Fibroblast of lung (primary cell): ENCODE results near the gene PCDHGA10. TPM values are rescaled to one million over a fixed set of nuclear protein-coding genes. Genes with fewer than 3 reads are reported as not detected.
A peak's percentile ranks its signal among the peaks of the same experiment; 100 is the strongest.
"Not testable (repeated sequence)": the region's sequence is repeated elsewhere in the genome, so short reads cannot be mapped to it uniquely, and the experiment has no call there.

Experiments used
- DNase-seq, 2 donors: peaks; one replicate each; pipeline versions ENCODE4 v3.0.0 to v3.0.0-alpha.2; 2010; ENCODE audit warnings: low read depth in 2 of 2
- H2AFZ ChIP-seq: 2 replicates; pipeline ENCODE4 v1.5.1; 2012; ENCODE audit warnings: low read length, control low read depth, inconsistent platforms
- H3K27ac ChIP-seq: 2 replicates; pipeline ENCODE4 v1.5.1; 2011; ENCODE audit warnings: low read length, control low read depth; ENCODE audit not compliant: insufficient read depth
- H3K27me3 ChIP-seq: 2 replicates; pipeline ENCODE4 v1.5.1; 2011; ENCODE audit warnings: mild to moderate bottlenecking, low read length; ENCODE audit not compliant: control insufficient read depth, insufficient read depth
- H3K36me3 ChIP-seq: 2 replicates; pipeline ENCODE4 v1.5.1; 2011; ENCODE audit warnings: low read length; ENCODE audit not compliant: control insufficient read depth, insufficient read depth
- H3K4me1 ChIP-seq: 2 replicates; pipeline ENCODE4 v1.5.1; 2011; ENCODE audit warnings: low read length; ENCODE audit not compliant: control insufficient read depth, insufficient read depth; ENCODE audit errors: extremely low read depth
- H3K4me2 ChIP-seq: 2 replicates; pipeline ENCODE4 v1.5.1; 2011; ENCODE audit warnings: low read length, control low read depth; ENCODE audit not compliant: insufficient read depth; ENCODE audit errors: extremely low read depth
- H3K4me3 ChIP-seq, 4 experiments: fragments of 200-600 bp in 1 of 4; sonication (generic) in 1 of 4; replicated peaks in 1 of 4; 2 replicates each; pipeline ENCODE4 v1.5.1; 2011 to 2016; ENCODE audit warnings: low read length in 4 of 4, low read depth in 3 of 4, mild to moderate bottlenecking in 3 of 4, control low read depth in 2 of 4, inconsistent platforms in 1 of 4, mixed read lengths in 1 of 4; ENCODE audit not compliant: insufficient read depth in 1 of 4; ENCODE audit errors: control extremely low read depth in 1 of 4
- H3K79me2 ChIP-seq: 2 replicates; pipeline ENCODE4 v1.5.1; 2012; ENCODE audit warnings: mild to moderate bottlenecking, low read length, inconsistent platforms; ENCODE audit not compliant: control insufficient read depth, insufficient read depth
- H3K9ac ChIP-seq: 2 replicates; pipeline ENCODE4 v1.5.1; 2011; ENCODE audit warnings: mild to moderate bottlenecking, low read length, control low read depth; ENCODE audit not compliant: insufficient read depth
- H3K9me3 ChIP-seq: 2 replicates; pipeline ENCODE4 v1.5.1; 2012; ENCODE audit warnings: low read depth, low read length; ENCODE audit not compliant: control insufficient read depth, insufficient read depth
- H4K20me1 ChIP-seq: 2 replicates; pipeline ENCODE4 v1.5.1; 2011; ENCODE audit warnings: low read length; ENCODE audit not compliant: control insufficient read depth, insufficient read depth; ENCODE audit errors: extremely low read depth
- EZH2 ChIP-seq: IDR thresholded peaks from 2 replicates; pipeline ENCODE4 v1.5.1; 2012; ENCODE audit warnings: low read length, control low read depth, mild to moderate bottlenecking; ENCODE audit errors: missing control alignments
- polyA plus RNA-seq, 2 donors: library from polyadenylated mRNA; depleted of rRNA in 1 of 2; stranded (reverse) in 1 of 2; unstranded in 1 of 2; fragments of >200 nt; gene quantifications; 2 replicates each; pipeline ENCODE4 v1.2.1, GENCODE V29; 2011 to 2012; ENCODE audit warnings: missing spikeins in 1 of 2
- total RNA-seq: library from RNA; depleted of rRNA; stranded (reverse); fragments of >200 nt; gene quantifications from 2 replicates; pipeline ENCODE4 v1.2.1, GENCODE V29; 2014
- TF ChIP-seq, protein P1 (sequence below), 2 donors: IDR thresholded peaks in 1 of 2; conservative IDR thresholded peaks in 1 of 2; 1 replicate in 1 of 2; 2 replicates in 1 of 2; pipeline ENCODE4 v1.5.1; 2011 to 2012; ENCODE audit warnings: low read length in 2 of 2, control low read depth in 1 of 2, inconsistent platforms in 1 of 2, low read depth in 1 of 2, mild to moderate bottlenecking in 1 of 2

The PCDHGA10 gene
- total and polyA plus RNA-seq, 2 donors (not counting 1 experiment from before 2014, with no cell fraction given) = 3.8 to 10.2 TPM

DNA sequence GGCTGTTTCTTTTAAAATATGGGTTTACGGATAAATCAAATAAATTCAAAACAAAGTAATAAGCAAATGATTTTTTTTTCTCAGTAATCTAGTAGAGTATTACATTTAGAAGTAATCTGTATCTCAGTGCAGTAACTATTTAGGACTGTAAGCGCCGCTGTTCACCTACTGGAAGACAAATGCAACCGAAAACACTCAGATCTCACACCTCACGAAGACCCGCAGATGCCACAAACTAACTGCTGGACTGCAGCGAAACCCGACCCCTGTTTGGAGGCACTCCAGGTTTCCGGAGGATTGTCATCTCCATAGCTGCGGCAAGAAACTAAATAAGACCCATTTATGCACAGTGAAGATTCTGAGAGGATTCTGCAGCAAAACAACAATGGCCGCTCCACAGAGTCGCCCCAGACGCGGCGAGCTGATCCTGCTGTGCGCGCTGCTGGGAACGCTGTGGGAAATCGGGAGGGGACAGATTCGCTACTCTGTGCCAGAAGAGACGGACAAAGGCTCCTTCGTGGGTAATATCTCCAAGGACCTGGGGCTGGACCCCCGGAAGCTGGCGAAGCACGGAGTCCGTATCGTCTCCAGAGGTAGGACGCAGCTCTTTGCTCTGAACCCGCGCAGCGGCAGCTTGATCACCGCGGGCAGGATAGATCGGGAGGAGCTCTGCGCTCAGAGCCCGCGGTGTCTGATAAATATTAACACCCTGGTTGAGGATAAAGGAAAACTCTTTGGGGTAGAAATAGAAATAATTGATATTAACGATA, 20.2 kb upstream of the PCDHGA10 start, which contains the start of gene PCDHGA8:
PCDHGA8 (plus strand) TSS at position 205 of the 770 bp plus-strand sequence; CDS start at position 386, 181 bp downstream.
- H3K27me3 ChIP-seq = no peaks in the 10 kb centered on the region
- TF ChIP-seq, protein P1, sequence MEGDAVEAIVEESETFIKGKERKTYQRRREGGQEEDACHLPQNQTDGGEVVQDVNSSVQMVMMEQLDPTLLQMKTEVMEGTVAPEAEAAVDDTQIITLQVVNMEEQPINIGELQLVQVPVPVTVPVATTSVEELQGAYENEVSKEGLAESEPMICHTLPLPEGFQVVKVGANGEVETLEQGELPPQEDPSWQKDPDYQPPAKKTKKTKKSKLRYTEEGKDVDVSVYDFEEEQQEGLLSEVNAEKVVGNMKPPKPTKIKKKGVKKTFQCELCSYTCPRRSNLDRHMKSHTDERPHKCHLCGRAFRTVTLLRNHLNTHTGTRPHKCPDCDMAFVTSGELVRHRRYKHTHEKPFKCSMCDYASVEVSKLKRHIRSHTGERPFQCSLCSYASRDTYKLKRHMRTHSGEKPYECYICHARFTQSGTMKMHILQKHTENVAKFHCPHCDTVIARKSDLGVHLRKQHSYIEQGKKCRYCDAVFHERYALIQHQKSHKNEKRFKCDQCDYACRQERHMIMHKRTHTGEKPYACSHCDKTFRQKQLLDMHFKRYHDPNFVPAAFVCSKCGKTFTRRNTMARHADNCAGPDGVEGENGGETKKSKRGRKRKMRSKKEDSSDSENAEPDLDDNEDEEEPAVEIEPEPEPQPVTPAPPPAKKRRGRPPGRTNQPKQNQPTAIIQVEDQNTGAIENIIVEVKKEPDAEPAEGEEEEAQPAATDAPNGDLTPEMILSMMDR (conservative IDR thresholded peaks at IDR 0.05 in 1 of 2, IDR thresholded peaks at IDR 0.05 in 1 of 2; ENCODE audit: low read depth in 1 of 2, low read length in 2 of 2) = peak in 1 of 2 donors; percentile 13
- TF ChIP-seq EZH2 = no peak
- DNase-seq = peak in 1 of 2 donors; percentile 31
- H3K4me2 ChIP-seq = no peak within 1 kb of the TSS
- H3K9me3 ChIP-seq = peaks cover 4% of the 10 kb centered on the region
- no peak within 1 kb of the TSS for H2AFZ ChIP-seq
- H4K20me1 ChIP-seq = no peaks in the 10 kb centered on the region
- no peak within 1 kb of the TSS for H3K9ac ChIP-seq
- H3K36me3 ChIP-seq = no peaks in the 10 kb centered on the region
- H3K4me3 ChIP-seq = peak within 1 kb of the TSS in 2 of 4 experiments; percentile 16 to 21
- H3K79me2 ChIP-seq = no peaks in the 10 kb centered on the region
- no peaks in the 10 kb centered on the region for H3K4me1 ChIP-seq
- no peak within 1 kb of the TSS for H3K27ac ChIP-seq

DNA sequence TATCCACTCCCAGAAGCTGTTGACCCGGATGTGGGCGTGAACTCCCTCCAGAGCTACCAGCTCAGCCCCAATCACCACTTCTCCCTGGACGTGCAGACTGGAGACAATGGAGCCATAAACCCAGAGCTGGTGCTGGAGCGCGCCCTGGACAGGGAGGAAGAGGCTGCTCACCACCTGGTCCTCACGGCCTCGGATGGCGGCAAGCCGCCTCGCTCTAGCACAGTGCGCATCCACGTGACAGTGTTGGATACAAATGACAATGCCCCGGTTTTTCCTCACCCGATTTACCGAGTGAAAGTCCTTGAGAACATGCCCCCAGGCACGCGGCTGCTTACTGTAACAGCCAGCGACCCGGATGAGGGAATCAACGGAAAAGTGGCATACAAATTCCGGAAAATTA, 19.5 kb upstream of the PCDHGA10 start:
- Histone ChIP-seq H3K4me1 (no peaks in the 10 kb centered on the region), H3K4me2 (no peak overlapping the region), H3K27me3 (no peaks in the 10 kb centered on the region), H2AFZ (no peak overlapping the region), H3K4me3 (no peak overlapping the region), H3K9me3 (peaks cover 4% of the 10 kb centered on the region), H3K9ac (no peak overlapping the region), H4K20me1 (no peaks in the 10 kb centered on the region), H3K79me2 (no peaks in the 10 kb centered on the region), H3K27ac (no peak overlapping the region), H3K36me3 (no peaks in the 10 kb centered on the region)
- no peak for DNase-seq
- no peak for TF ChIP-seq EZH2
- TF ChIP-seq, protein P1 (conservative IDR thresholded peaks at IDR 0.05 in 1 of 2, IDR thresholded peaks at IDR 0.05 in 1 of 2; ENCODE audit: low read depth in 1 of 2, low read length in 2 of 2) = no peak

GRCh38 chr5:141394401-141395187, 18.2 kb upstream of the PCDHGA10 start:
- H3K79me2 ChIP-seq, H4K20me1 ChIP-seq, H3K9me3 ChIP-seq, H3K27me3 ChIP-seq, H3K4me1 ChIP-seq, H2AFZ ChIP-seq, H3K27ac ChIP-seq, H3K4me2 ChIP-seq, H3K36me3 ChIP-seq, H3K4me3 ChIP-seq, DNase-seq, H3K9ac ChIP-seq: not testable (repeated sequence)
